Dedifferentiated amniotic fluid mesenchymal stem cell (primary cell): Measurements from ENCODE around the gene FHIT.
"Not testable (repeated sequence)": the region's sequence is repeated elsewhere in the genome, so short reads cannot be mapped to it uniquely, and the experiment has no call there.

Experiments
- DNase-seq: peaks from one replicate; pipeline ENCODE4 v3.0.0-alpha.2; 2016; ENCODE audit errors: extremely low spot score

Gene FHIT

GRCh38 chr3:61111825-61112224 lies 139.4 kb downstream of the FHIT start:
- no peak for DNase-seq

DNA sequence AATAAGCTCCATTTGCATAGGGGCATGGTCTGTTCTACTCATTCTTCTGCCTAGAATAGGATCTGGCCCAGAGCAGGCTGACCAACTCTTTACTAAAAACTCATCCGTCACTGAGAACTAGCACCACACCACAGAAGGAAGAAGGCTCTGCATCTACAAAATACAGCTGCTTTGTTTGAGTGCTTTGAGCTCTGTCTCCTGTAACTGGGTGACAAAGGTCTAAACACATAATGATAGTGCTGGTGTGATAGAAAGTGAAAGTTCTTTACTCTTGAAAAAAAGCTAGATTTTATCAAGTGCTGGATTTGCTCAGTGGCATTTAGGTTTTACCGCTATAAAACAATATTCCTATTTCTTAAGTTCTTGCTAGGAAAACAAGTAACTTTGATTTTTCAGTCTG lies 140.7 kb downstream of the FHIT start:
- no peak for DNase-seq

DNA sequence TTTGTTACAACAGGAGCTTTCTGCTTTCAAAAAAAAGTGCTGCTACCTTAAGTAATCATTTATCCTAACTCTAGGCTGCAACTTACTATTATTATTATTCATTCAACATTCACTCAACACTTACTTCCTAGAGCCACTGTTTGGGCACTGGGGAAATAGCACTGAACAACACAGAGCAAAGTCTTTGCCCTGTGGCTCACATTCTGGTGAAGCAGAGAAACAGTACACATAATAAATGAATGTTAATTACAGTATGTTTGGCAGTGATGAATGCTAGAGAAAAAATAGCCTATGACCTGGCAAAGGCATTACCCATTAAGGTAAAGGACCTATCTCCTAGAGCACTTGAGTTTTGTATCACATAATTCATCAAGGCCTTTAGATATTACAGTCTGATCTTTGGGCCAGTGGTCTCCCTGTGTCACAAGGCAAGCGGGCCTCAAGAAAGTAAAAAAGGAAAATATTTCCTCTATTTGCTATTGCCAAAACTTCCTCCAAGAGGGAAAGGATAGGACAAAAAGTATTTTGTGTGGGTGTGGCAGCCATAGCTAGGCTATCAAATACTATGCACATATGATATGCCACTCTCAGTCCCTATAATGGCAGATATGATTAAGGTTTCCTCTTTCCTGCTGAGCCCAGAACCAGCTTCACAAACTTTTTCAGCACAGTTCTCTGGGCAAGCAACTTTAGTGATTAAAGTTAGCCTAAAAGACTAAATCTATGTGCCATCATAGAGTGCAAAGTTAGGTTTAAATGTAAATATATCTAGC lies 142.8 kb downstream of the FHIT start:
- DNase-seq = no peak

DNA sequence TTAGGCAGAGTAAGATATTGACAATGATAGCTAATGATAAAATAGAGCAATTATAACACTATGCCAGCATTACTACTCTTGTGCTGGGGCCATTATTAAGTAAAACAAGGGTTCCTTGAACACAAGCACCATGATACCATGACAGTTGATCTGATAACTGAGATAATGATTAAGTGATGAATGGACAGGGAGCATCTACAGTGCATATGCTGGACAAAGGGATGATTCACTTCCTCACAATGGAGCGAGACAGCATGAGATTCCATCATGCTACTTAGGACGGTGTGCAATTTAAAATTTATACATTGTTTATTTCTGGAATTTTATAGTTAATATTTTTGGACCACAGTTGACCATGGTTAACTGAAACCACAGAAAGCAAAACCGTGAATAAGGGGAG lies 156.6 kb downstream of the FHIT start:
- no peak for DNase-seq

- DNase-seq = no peak
Observed at GRCh38 chr3:61093364-61093763, 157.9 kb downstream of the FHIT start.

DNA sequence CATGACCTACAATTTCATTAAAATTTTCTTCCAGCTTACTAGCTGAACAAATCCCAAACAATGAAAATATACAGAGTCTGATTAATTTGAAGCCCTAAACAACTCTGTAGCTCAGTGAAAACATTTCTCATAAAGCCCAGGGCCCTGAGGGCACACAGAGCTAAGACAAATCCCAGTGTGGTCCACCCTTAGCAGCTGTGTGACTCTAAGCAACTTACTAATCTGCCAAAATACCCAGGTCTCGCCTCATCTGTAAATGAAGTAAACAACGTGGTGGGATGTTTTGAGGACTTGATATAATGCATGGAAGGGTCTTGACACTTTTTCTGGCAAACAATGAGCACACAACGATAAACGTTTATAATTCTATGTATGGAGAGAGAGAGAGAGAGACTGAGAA lies 158.4 kb downstream of the FHIT start:
- DNase-seq = no peak

DNA sequence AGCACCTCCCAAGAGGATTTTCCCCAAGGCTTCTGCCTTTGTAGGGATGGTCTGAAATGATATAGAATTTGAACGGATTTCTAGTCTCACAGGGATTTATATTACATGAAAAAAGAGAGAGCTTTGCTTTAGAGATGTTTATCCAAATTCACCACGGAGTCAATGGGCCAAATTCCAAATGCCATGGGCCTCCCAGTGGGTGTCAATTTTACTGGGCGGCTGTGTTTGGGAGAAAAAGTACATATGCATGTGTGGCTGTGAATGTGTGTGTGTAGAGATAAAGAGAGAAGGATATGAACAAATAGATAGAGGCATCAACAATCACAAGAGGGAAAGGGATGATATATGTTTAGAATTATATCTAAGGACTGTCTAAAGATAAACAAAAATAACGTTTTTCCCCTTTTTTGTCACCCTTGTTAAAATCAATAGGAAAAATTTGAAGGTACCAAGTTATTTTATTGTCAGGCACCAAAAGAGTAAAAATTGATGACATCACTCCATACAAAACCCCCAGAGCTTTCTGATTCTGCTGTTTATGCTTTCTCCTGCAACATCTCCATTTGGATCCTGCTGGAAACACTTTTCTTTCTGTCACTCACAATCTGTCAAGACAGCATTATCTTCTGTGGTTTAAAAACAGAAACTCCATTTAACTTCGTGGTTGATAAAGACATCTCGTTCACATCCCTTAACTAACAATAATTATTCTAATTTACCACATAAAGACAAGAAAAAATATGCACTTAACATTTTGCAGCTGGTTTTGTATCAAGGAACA lies 160.7 kb downstream of the FHIT start:
- DNase-seq = no peak

GRCh38 chr3:61087465-61087864 lies 163.8 kb downstream of the FHIT start:
- no peak for DNase-seq

DNA sequence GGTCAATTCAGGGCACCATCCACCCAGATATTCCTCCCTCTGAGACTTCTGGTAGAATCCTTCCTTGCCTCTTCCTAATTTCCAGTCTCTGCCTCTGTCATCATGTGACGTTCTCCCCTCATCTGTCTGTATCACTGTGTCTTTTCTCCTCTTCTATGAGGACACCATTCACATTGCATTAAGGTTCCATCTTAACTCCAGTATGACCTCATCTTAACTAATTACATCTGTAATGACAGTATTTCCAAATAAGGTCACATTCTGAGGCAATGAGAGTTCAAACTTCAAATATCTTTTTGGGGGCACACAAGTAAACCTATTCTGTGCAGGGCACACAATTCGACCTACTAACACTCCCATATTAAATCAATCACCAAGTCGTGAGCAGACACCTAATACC lies 169.7 kb downstream of the FHIT start:
- DNase-seq = no peak

DNA sequence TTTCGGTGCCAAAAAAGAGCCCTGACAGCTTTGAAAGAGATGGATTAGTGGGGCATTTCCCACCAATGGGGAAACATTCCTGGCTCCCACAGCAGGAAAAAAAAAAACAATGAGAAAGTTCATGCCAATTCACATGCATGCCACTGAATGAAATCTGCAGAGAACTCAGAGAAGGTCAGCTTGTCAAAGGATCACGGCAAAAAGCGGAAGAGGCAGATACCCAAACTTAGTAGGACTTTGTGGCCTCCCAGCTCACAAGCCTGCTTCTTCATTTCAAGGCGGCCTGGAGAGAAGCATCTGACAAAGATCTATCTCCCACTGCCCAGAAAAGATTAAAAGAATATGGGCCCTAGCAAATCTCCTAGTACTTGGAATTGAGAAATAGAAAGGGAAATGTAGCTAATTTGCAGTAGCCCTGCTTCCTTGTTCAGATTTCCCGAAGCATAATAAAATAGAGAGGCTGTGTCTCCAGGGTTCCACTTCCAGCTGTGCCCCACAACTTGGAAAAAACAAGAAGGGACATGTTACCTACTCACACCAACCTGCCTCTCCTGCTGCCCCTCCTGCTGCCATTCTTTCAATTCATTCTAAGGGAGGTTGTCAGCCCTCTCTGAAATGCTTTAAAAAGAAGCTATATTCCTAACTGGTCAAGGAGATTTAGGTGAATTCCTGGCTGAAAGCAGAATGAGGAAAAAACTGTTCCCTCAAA lies 170.4 kb downstream of the FHIT start:
- DNase-seq = no peak

- no peak for DNase-seq
Observed at GRCh38 chr3:61078048-61078752, 173.1 kb downstream of the FHIT start.

DNA sequence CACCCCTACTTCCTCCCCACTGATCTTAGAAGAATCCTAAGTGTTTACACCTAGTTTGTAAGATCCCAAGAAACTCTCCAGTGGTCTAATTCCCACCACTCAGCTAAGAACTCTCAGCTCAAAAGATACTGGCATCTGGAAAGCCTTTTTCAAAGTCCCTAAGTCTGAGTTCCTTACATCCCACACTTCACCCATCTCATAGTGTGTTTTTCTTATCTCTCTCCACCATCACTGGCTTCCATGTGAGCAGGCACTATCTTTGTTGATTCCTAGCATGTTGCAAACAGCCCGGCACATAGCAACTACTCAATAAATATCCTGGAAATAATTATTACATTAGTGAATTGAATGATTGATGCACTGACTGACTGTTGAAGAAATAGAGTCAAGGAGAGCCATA lies 173.7 kb downstream of the FHIT start:
- no peak for DNase-seq

DNA sequence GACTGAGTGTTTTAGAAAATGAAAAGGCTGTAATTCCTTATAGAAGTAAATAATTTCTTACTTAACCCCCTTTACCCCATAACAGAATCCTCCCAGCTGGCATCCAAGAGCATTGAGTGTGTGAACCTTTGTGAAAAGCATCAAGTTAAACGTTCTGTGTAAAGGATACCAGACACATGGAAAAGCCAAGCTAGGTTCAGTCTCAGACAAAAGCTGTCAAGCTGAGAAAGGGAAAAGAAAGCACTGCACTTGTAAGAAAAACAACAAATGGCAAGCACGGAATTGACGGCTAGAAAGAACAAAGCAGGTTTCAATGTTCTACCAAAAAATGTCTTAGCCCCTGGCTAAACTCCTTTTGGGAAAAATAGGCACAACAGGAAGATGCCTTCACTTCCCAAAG lies 176.5 kb downstream of the FHIT start:
- DNase-seq = no peak

DNA sequence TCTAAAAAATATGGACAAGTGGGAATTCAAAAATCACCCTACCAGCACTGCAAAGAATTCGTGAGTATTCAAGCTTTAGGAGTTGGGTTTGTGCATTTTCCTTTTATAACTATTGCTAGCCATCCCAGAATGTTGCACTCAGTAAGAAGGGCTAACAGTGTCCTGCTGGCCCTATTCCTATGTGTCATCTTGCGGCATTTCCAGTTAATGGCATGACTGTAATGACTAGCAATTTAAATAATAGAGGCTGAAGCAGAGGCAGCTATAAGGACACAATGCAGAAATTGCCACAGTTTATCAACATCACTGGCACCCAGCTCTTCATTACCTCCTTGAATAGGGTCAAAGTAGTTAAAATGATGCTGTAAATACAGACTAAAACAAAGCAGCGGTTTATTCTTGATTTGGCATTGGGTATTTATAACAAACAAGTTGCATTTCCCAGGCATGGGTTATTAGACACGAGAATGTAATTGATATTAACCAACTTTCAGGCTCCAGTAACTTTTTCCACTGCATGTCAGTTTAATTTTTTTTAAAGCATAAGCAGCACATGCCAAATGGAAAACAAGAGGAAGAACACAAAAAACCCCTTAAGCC lies 177.6 kb downstream of the FHIT start:
- DNase-seq = no peak

GRCh38 chr3:61068084-61068483 lies 183.2 kb downstream of the FHIT start:
- no peak for DNase-seq

- no peak for DNase-seq
Observed at GRCh38 chr3:61066800-61067199, 184.5 kb downstream of the FHIT start.

DNA sequence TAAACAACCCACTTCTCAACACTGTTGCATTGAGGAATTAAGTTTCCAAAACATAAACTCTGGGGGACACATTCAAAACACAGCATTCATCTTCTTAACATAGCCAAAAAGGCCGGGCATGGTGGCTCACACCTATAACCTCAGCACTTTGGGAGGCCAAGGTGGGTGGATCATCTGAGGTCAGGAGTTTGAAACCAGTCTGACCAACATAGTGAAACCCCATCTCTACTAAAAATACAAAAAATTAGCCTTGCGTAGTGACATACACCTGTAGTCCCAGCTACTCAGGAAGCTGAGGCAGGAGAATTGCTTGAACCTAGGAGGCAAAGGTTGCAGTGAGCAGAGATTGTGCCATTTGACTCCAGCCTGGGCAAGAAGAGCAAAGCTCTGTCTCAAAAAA lies 185.0 kb downstream of the FHIT start:
- DNase-seq = not testable (repeated sequence)

GRCh38 chr3:61065451-61066011 lies 185.7 kb downstream of the FHIT start:
- DNase-seq = no peak

DNA sequence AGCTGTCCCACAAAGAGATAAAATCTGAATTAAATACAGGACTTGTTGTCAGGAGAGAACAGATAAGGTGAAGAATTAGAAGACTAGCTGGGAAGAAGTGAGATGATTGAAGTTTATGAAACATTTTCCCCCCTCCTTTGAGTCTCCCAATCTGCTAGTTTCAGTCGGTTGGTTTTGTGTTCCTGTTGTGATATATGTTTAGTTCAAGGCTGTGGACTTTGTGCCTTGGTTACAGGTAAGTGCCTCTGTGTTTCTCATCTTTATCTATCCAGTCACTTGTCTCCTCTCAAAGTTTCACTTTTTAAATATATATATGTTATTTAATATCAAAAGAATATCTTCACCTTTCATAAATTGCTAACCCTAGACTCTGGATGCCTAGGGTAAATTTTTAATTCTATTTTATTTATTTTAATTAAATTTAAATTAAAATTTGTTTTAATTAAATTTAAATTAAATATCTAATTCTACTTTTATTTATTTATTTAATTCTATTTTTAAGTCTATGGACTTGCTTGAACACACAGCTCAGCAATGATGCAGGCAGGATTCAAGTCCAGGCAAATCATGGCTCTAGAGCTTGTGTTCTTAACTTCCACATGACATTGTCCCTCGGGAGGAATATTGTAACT lies 190.0 kb downstream of the FHIT start:
- no peak for DNase-seq

DNA sequence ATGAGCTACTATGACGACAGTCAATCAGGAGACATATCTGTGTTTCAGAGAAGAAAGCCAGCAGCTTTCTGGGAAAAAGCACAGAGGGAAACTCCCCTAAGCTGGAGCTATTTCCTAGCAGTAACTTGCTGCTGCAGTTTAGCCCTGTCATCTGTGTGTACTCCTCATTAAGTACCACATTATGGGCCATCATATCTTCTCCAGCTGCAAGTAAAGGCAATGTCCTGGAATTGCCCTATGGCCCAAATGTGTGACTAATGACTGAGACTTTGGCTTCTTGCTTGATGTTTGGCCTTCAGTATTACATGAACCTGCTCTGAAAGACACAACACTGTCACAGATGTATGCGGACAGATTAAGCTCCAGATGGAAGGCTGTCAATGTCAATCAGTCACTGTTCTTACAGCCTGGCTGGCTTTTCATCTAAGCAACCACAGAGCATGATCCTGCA lies 190.8 kb downstream of the FHIT start:
- DNase-seq = no peak

- DNase-seq = no peak
Observed at GRCh38 chr3:61058836-61059235, 192.4 kb downstream of the FHIT start.
